HEK293 (cell line): ENCODE measurements around the gene FNDC11.

Source experiments
- CTCF ChIA-PET: fragments of 350-600 bp; formaldehyde crosslinking; extraction: SDS; loops from one replicate; lab custom pipeline; 2021; ENCODE audit warnings: antibody characterized with exemption; lab: Yijun Ruan, JAX
- POLR2A ChIA-PET: fragments of 300-600 bp; formaldehyde crosslinking; extraction: SDS; loops from one replicate; lab custom pipeline; 2020; ENCODE audit warnings: antibody characterized with exemption, inconsistent platforms; lab: Yijun Ruan, JAX
- H3K27ac ChIP-seq: fragments of 200-500 bp; sonication (Bioruptor generic); 2 replicates; pipeline ENCODE4 v1.5.1; 2014; ENCODE audit warnings: low read depth, low read length, control low read depth, inconsistent platforms; ENCODE audit errors: extremely low read depth
- H3K36me3 ChIP-seq, 2 experiments: fragments of 200-500 bp in 1 of 2; sonication (Bioruptor generic) in 1 of 2; 1 replicate in 1 of 2; 2 replicates in 1 of 2; pipeline ENCODE4 v1.5.1; 2014 to 2017; ENCODE audit warnings: inconsistent platforms in 2 of 2, low read length in 2 of 2; ENCODE audit not compliant: control insufficient read depth in 2 of 2, insufficient read depth in 1 of 2
- H3K4me1 ChIP-seq: fragments of 200-500 bp; sonication (Bioruptor generic); 2 replicates; pipeline ENCODE4 v1.5.1; 2014; ENCODE audit warnings: mild to moderate bottlenecking, low read length, inconsistent platforms; ENCODE audit not compliant: control insufficient read depth, insufficient read depth
- H3K4me3 ChIP-seq: 2 replicates; pipeline ENCODE4 v1.5.1; 2011; ENCODE audit warnings: low read depth, mild to moderate bottlenecking, control low read depth, low read length, moderate library complexity
- H3K9me3 ChIP-seq: fragments of 200-500 bp; sonication (Bioruptor generic); 2 replicates; pipeline ENCODE4 v1.5.1; 2014; ENCODE audit warnings: low read depth, low read length, inconsistent platforms; ENCODE audit not compliant: control insufficient read depth, insufficient read depth
- BCL11A ChIP-seq: fragments of 450-650 bp; formaldehyde crosslinking; IDR thresholded peaks from 2 replicates; pipeline ENCODE4 v1.5.1; 2016; ENCODE audit warnings: low read depth, missing biosample characterization, missing genetic modification characterization
- GLIS1 ChIP-seq: fragments of 450-650 bp; formaldehyde crosslinking; IDR thresholded peaks from 2 replicates; pipeline ENCODE4 v1.5.1; 2016; ENCODE audit warnings: missing biosample characterization, missing genetic modification characterization
- HIC1 ChIP-seq: fragments of 450-650 bp; formaldehyde crosslinking; IDR thresholded peaks from 2 replicates; pipeline ENCODE4 v1.5.1; 2016; ENCODE audit warnings: missing biosample characterization, missing genetic modification characterization
- KLF8 ChIP-seq: fragments of 450-650 bp; formaldehyde crosslinking; IDR thresholded peaks from 2 replicates; pipeline ENCODE4 v1.5.1; 2016; ENCODE audit warnings: missing biosample characterization, missing genetic modification characterization
- TSHZ1 ChIP-seq: fragments of 450-650 bp; formaldehyde crosslinking; IDR thresholded peaks from 2 replicates; pipeline ENCODE4 v1.5.1; 2016; ENCODE audit warnings: missing biosample characterization, missing genetic modification characterization, borderline replicate concordance
- WT1 ChIP-seq: fragments of 450-650 bp; formaldehyde crosslinking; IDR thresholded peaks from 2 replicates; pipeline ENCODE4 v1.5.1; 2016; ENCODE audit warnings: missing biosample characterization, missing genetic modification characterization
- ZBTB10 ChIP-seq: fragments of 450-650 bp; formaldehyde crosslinking; IDR thresholded peaks from 2 replicates; pipeline ENCODE4 v1.5.1; 2016; ENCODE audit warnings: missing biosample characterization, missing genetic modification characterization
- ZBTB26 ChIP-seq: fragments of 450-650 bp; formaldehyde crosslinking; optimal IDR thresholded peaks from 2 replicates; pipeline ENCODE3; 2016; ENCODE audit warnings: missing biosample characterization, mild to moderate bottlenecking, missing genetic modification characterization
- ZNF121 ChIP-seq: fragments of 450-650 bp; formaldehyde crosslinking; IDR thresholded peaks from 2 replicates; pipeline ENCODE4 v1.5.1; 2016; ENCODE audit warnings: missing biosample characterization, missing genetic modification characterization
- ZNF146 ChIP-seq: fragments of 450-650 bp; formaldehyde crosslinking; IDR thresholded peaks from 2 replicates; pipeline ENCODE4 v1.5.1; 2016; ENCODE audit warnings: missing biosample characterization, missing genetic modification characterization
- ZNF155 ChIP-seq: fragments of 450-650 bp; formaldehyde crosslinking; IDR thresholded peaks from 2 replicates; pipeline ENCODE4 v1.5.1; 2016; ENCODE audit warnings: missing biosample characterization, missing genetic modification characterization
- ZNF518A ChIP-seq: fragments of 450-650 bp; formaldehyde crosslinking; conservative IDR thresholded peaks from 2 replicates; pipeline ENCODE4 v1.5.1; 2016; ENCODE audit warnings: low read depth, missing biosample characterization, missing genetic modification characterization
- ZNF600 ChIP-seq: fragments of 450-650 bp; formaldehyde crosslinking; IDR thresholded peaks from 2 replicates; pipeline ENCODE4 v1.5.1; 2016; ENCODE audit warnings: missing biosample characterization, missing genetic modification characterization
- ZNF639 ChIP-seq: fragments of 450-650 bp; formaldehyde crosslinking; IDR thresholded peaks from 2 replicates; pipeline ENCODE4 v1.5.1; 2016; ENCODE audit warnings: missing biosample characterization, missing genetic modification characterization
- ZNF654 ChIP-seq: fragments of 450-650 bp; formaldehyde crosslinking; IDR thresholded peaks from 2 replicates; pipeline ENCODE4 v1.5.1; 2016; ENCODE audit warnings: low read depth, missing biosample characterization, missing genetic modification characterization
- ZNF843 ChIP-seq: fragments of 450-650 bp; formaldehyde crosslinking; IDR thresholded peaks from 2 replicates; pipeline ENCODE4 v1.5.1; 2016; ENCODE audit warnings: missing biosample characterization, missing genetic modification characterization
- ZSCAN23 ChIP-seq: fragments of 450-650 bp; formaldehyde crosslinking; IDR thresholded peaks from 2 replicates; pipeline ENCODE4 v1.5.1; 2016; ENCODE audit warnings: missing biosample characterization, missing genetic modification characterization

FNDC11 gene

GRCh38 chr20:63534831-63535651 lies 18.9 kb upstream of the FNDC11 start (continued):
- no peak for TF ChIP-seq ZNF639
- no peak for TF ChIP-seq ZNF146 (tag by site-specific recombination)
- TF ChIP-seq ZBTB10 (tag by site-specific recombination) = 0 out of 2 replicates have a peak, but pooled peaks have one; percentile 48
- TF ChIP-seq ZNF155 (tag by site-specific recombination) = no peak
- no peak for TF ChIP-seq ZNF121
- peak; percentile 70 for TF ChIP-seq HIC1 (tag by site-specific recombination)
- no peak for TF ChIP-seq GLIS1
- TF ChIP-seq ZSCAN23 (tag by site-specific recombination) = no peak
- TF ChIP-seq ZNF654 (tag by site-specific recombination) = no peak
- no peak for TF ChIP-seq WT1 (tag by site-specific recombination)
- no peak for TF ChIP-seq ZNF843 (tag by site-specific recombination)

GRCh38 chr20:63536241-63536977 lies 17.6 kb upstream of the FNDC11 start:
- Histone ChIP-seq H3K36me3 (no peaks in the 10 kb centered on the region), H3K9me3 (no peaks in the 10 kb centered on the region), H3K4me1 (no peaks in the 10 kb centered on the region), H3K4me3 (no peak overlapping the region), H3K27ac (no peak overlapping the region)
- ChIA-PET CTCF (interaction anchor here (0.6 to 2.5 kb wide), 9 partner anchors 13 to 700 kb away, joined by 3 to 9 read pairs (median 3); partner anchors contain the start of genes PRPF6 and SAMD10), POLR2A (interaction anchor here (1.0 kb wide), 2 partner anchors 15 to 16 kb away, joined by 3 read pairs; partner anchors contain the start of gene PPDPF)
- TF ChIP-seq KLF8 (tag by site-specific recombination) = no peak
- no peak for TF ChIP-seq ZNF518A (tag by site-specific recombination)
- TF ChIP-seq ZNF600 (tag by site-specific recombination) = 0 out of 2 replicates have a peak, but pooled peaks have one; percentile 31
- TF ChIP-seq ZBTB26 (tag by site-specific recombination) = no peak
- TF ChIP-seq TSHZ1 (tag by site-specific recombination) = no peak
- 0 out of 2 replicates have a peak, but pooled peaks have one; percentile 12 for TF ChIP-seq BCL11A (tag by site-specific recombination)
